ENCODE measurements around the gene DDX25.

DNA sequence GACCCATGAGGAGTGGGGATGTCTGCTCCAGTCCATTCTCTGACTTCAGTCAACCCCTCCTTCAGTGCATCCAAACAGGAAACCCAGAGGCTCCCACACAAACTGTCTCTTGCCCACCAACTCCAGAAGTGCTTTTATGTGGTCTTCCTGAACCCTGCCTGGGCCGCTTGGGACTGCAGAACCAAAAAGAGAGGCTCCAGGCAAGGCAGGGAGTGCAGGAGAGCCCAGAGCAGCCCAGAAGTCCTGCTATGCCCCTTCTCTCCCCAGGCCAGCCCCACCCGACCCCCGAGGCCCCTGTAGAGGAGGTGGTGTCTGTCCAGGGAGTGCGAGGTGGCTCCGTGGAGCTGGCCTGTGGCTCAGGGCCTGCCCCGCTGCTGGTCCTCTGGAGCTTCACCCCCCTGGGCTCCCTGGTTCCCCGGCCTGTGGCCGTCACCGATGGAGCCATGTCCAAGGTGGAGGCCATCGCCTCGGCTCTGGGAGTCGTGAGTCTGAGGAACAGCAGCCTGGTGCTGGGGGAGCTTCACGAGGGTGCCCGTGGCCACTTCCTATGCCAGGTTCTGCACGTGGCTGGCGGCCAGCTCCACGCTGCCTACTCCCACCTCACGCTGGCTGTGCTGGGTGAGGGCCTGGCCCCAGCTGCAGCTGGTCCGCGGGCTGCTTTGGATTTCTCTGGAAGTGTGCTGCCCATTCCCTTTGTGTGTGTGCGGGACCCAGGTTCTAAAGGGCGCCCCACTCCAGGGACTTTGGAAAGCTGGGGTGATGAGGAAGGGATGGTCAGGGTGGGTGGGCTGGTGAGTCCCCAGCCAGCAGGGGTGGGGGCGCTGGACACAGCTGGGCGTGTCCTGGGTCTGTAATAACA is 43.3 kb downstream of the DDX25 start:
- no peak for TF ChIP-seq POLR2A (IDR thresholded peaks at IDR 0.05; ENCODE audit: extremely low read depth, insufficient read length)
- no peak for TF ChIP-seq CTCF (IDR thresholded peaks at IDR 0.05; ENCODE audit: low read depth, low read length)
- TF ChIP-seq, protein P1, sequence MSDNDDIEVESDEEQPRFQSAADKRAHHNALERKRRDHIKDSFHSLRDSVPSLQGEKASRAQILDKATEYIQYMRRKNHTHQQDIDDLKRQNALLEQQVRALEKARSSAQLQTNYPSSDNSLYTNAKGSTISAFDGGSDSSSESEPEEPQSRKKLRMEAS (IDR thresholded peaks at IDR 0.05; ENCODE audit: low read depth, low read length) = no peak

Measured in NB4 (cell line).